HG03280 (cell line): ENCODE data around the gene FAM161B.
"Not testable (repeated sequence)": the region's sequence is repeated elsewhere in the genome, so short reads cannot be mapped to it uniquely, and the experiment has no call there.

Source experiments
- ATAC-seq: cut with Tn5 transposase; IDR thresholded peaks from one replicate; pipeline ENCODE4 v1.9.1; 2021; ENCODE audit warnings: mild to moderate bottlenecking, moderate library complexity; ENCODE audit not compliant: unreplicated experiment

The FAM161B gene

GRCh38 chr14:73949752-73950734 is at the start of gene FAM161B, which contains the start of gene COQ6:
FAM161B (minus strand) TSS chr14:73950094; CDS start chr14:73950026, 68 bp downstream.
COQ6 (plus strand) TSS chr14:73950302; CDS start chr14:73950333, 31 bp downstream.
- ATAC-seq, result peak; percentile 87

GRCh38 chr14:73998726-73999125 is 48.8 kb upstream of the FAM161B start:
- no peak for ATAC-seq

- no peak for ATAC-seq
These were observed 48.1 kb upstream of the FAM161B start for GRCh38 chr14:73997944-73998447.

GRCh38 chr14:73997108-73997943 is 47.4 kb upstream of the FAM161B start:
- ATAC-seq, result no peak

GRCh38 chr14:73996731-73997107 is 46.8 kb upstream of the FAM161B start:
- no peak for ATAC-seq

GRCh38 chr14:73995977-73996378 is 46.1 kb upstream of the FAM161B start:
- ATAC-seq, result no peak

- not testable (repeated sequence) for ATAC-seq
These were observed 45.0 kb upstream of the FAM161B start for GRCh38 chr14:73994926-73995325.

GRCh38 chr14:73991092-73991491 is 41.2 kb upstream of the FAM161B start:
- ATAC-seq, result no peak

- ATAC-seq, result not testable (repeated sequence)
These were observed 38.8 kb upstream of the FAM161B start for GRCh38 chr14:73988656-73989055.

GRCh38 chr14:73988065-73988464 is 38.2 kb upstream of the FAM161B start:
- ATAC-seq, result no peak

- ATAC-seq, result no peak
These were observed 28.0 kb upstream of the FAM161B start for GRCh38 chr14:73977896-73978295.

GRCh38 chr14:73976125-73976524 is 26.2 kb upstream of the FAM161B start:
- no peak for ATAC-seq

GRCh38 chr14:73973497-73973896 is 23.6 kb upstream of the FAM161B start:
- ATAC-seq, result no peak

GRCh38 chr14:73968885-73969284 is 19.0 kb upstream of the FAM161B start:
- no peak for ATAC-seq

GRCh38 chr14:73965216-73965615 is 15.3 kb upstream of the FAM161B start:
- ATAC-seq, result no peak

- no peak for ATAC-seq
These were observed 11.3 kb upstream of the FAM161B start for GRCh38 chr14:73961192-73961591.

- ATAC-seq, result no peak
These were observed 8.7 kb upstream of the FAM161B start for GRCh38 chr14:73958591-73958990.

GRCh38 chr14:73955674-73956073 is 5.8 kb upstream of the FAM161B start:
- ATAC-seq, result no peak

GRCh38 chr14:73953731-73954130 is 3.8 kb upstream of the FAM161B start:
- no peak for ATAC-seq

GRCh38 chr14:73945159-73945670 is 4.7 kb downstream of the FAM161B start:
- no peak for ATAC-seq
